ENCODE data around the gene ANKRD13C.
A peak's percentile ranks its signal among the peaks of the same experiment; 100 is the strongest.

The ANKRD13C gene

GRCh38 chr1:70221238-70222121, 133.0 kb downstream of the ANKRD13C start, which contains the start of gene SRSF11:
Gene SRSF11 (plus strand): TSS chr1:70221380. CDS start chr1:70221637, 257 bp downstream.
- peak; percentile 86 for DNase-seq (ENCODE audit: low spot score)
- FAIRE-seq, result peak; percentile 44

GRCh38 chr1:70220517-70221237, 133.8 kb downstream of the ANKRD13C start:
- no peak for DNase-seq (ENCODE audit: low spot score)
- no peak for FAIRE-seq

GRCh38 chr1:70220015-70220414, 134.5 kb downstream of the ANKRD13C start:
- DNase-seq (ENCODE audit: low spot score) (no peak), FAIRE-seq (no peak)

GRCh38 chr1:70211541-70211940, 143.0 kb downstream of the ANKRD13C start:
- FAIRE-seq (no peak), DNase-seq (ENCODE audit: low spot score) (no peak)

DNA sequence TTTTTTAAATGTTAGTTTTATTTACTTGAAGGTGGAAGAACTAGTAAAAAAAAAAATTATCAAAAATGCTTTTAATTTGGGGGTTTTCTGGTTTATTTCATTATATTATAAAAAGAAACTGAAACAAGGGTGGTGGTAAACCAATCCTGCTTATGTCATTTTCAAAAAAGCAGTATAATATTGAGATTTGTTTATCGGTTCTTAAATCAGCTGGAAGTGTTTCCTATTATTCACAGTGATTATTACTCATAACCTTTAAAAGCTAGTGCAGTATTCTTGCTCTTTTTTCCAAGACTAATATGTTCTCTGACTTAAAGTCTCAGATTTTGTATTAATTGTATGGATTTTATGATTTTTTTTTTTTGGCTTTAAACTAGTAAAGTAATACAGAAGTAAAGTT, 143.7 kb downstream of the ANKRD13C start:
- FAIRE-seq (no peak), DNase-seq (ENCODE audit: low spot score) (no peak)

Data from RCC 7860 (cell line).